OCI-M2 (cell line): ENCODE measurements around the gene KLHL14.
"Not testable (repeated sequence)": the region's sequence is repeated elsewhere in the genome, so short reads cannot be mapped to it uniquely, and the experiment has no call there.

Experiments used
- DNase-seq: peaks from one replicate; lab custom pipeline; 2025; ENCODE audit not compliant: unreplicated experiment; lab: John Stamatoyannopoulos, UW

Gene KLHL14, protein sequence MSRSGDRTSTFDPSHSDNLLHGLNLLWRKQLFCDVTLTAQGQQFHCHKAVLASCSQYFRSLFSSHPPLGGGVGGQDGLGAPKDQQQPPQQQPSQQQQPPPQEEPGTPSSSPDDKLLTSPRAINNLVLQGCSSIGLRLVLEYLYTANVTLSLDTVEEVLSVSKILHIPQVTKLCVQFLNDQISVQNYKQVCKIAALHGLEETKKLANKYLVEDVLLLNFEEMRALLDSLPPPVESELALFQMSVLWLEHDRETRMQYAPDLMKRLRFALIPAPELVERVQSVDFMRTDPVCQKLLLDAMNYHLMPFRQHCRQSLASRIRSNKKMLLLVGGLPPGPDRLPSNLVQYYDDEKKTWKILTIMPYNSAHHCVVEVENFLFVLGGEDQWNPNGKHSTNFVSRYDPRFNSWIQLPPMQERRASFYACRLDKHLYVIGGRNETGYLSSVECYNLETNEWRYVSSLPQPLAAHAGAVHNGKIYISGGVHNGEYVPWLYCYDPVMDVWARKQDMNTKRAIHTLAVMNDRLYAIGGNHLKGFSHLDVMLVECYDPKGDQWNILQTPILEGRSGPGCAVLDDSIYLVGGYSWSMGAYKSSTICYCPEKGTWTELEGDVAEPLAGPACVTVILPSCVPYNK

DNA sequence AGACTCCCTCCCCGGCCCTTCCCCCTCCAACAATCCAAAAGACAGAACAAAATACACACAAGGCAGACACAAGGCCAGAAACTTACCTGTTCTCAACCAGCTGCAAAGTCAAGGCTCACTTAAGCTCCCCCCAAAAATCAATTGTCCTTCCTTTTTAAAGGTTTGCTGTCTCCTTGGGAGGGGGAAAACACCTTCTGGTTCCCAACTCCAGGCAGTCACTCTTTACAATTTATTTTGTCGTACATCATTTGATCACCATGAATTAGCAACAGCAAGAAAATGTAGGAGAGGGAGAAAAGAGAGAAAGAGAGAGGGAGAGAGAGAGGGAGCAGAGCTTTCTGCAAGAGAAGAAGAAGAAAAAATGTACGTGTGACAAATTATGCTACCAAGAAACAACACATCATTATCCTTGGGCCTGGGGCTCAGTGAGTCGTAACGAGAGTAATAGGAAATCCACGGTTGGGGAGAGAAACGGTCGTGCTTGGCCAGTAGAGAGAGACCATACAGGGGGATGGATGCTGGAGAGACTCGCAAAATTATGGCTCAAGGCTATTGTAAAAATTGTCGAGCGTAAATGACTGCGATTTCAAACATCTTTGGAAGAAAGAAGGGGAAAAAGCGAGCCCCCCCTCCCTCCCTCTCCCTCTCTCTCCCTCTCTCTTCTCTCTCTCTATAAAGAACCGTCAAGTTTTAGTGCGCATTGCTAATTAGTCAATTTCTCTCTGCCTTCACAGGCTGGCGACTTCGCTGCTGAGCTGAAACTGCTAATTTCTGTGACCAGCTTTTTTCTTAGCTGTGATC, at the start of gene KLHL14:
Gene KLHL14, minus strand, starts transcription at position 443 of the 801 bp plus-strand sequence. CDS start 2,432 bp downstream, outside the sequence.
- DNase-seq, result no peak

GRCh38 chr18:32822197-32822596, 49.4 kb upstream of the KLHL14 start:
- no peak for DNase-seq

- DNase-seq, result no peak
Measured at GRCh38 chr18:32815881-32816280, 43.1 kb upstream of the KLHL14 start.

DNA sequence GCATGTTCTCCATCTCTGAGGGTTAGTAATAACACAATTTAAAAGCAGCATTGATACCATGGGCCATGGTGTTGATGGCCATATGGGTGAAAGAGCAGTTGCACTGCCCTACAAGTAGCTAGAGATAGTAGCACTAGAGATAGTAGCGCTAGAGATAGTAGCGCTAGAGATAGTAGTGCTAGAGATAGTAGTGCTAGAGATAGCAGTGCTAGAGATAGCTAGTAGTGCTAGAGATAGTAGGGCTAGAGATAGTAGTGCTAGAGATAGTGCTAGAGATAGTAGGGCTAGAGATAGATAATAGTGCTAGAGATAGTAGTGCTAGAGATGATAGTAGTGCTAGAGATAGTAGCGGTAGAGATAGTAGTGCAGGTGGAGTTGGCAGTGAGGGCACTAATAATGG, 39.5 kb upstream of the KLHL14 start:
- no peak for DNase-seq

DNA sequence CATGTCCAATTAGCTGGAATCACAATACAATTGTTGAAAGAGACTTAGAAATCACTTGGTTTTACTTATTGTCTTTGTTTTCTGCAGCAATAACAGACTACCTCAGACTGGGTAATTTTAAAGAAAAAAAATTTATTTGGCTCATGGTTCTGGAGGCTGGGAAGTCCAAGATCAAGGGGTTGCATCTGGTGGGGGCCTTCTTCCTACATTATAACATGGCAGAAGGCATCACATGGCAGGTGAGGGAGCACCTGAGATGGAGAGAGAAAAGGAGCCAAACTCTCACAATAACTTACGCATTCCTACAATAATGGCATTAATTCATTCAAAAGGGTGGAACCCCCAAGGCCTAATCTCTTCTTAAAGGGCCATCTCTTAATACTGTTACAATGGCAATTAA, 37.5 kb upstream of the KLHL14 start:
- DNase-seq, result no peak

DNA sequence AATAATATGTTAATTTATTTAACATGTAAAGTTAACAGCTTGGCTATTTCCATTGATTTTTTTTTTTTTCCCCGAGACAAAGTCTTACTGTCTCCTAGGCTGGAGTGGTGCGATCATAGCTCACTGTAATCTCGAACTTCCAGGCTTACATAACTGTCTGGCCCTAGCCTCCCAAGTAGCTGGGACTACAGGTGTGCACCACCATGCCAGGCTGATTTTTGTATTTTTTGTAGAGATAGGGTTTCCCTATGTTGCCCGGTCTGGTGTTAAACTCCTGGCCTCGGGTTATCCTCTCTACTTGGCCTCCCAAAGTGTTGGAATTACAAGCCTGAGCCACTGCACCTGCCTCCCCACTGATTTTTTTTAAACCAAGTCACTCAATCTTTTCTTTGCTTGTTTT, 32.5 kb upstream of the KLHL14 start:
- no peak for DNase-seq

DNA sequence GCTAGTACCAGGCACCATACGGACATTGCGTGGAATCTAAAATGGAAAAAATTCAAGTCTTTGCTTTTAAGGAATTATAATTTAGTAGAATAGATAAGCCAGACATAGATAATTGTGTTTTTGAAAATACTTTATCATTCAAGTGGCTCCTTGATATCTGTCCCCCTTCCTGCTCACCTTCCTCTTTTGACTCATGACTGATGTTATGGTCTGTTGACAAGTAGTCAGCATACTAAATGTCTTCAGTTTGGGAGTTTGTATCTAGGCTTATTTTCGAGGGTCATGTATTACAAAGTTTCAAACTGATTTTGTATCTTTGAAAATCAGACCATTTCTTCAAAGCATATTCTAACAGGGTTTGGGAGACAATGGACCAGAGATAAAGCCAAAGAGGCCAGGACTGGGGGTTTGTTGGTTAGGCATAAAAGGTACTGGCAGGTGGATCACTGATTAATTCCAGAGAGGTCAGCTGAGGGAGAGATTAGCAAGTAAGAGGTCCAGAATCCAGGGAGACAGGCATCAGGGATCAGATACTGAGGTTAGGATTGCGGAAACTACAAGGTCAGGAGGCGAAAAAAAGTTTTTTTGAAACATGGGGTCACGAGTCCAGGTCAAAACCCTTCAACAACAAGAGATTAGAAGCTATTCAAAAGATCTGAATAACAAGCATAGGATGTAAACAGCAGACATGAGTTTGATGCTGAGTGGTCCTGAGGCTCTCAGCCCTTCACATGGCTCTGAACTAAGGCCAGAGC, 31.5 kb upstream of the KLHL14 start:
- no peak for DNase-seq

- no peak for DNase-seq
Measured at GRCh38 chr18:32803568-32803967, 30.7 kb upstream of the KLHL14 start.

DNA sequence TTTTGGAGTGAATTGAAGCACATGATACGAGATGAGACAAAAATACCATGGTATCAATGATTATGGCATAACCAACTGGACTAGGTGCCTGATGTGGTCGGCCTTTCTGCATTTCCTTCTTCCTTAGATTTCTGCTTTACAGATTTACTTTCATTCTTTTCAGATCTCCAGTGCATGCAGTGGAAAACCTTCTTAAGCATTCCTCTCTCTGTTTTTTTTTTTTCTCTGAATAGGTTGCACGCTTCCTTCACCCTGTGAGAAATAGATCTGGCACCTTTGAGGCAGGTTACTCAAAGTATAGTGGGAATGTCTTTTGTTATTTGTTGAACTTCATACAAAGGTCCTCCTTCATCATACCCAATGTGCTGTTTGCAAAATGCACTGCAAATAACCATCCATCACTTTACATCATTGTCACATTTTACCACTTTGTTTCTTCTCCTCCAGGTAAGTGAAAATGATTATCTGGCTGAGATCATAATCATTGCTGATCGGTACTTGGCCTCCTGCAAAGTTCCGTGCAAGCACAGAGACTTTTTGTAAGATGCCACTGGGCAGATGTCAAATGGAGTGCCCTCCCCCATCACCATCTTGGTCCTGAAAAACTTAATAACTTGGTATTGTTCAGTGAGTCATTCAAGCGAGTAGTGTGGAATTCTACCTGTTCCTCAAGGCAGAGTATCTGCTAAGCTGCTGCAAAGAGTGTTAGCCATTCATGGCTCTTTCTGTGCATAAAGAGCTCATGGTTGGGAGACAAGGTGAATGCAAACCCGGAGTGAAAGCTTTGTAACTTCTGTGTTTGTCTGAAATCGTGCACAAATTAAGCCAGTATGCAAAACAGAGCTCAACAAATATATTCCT, 30.0 kb upstream of the KLHL14 start:
- DNase-seq, result no peak

GRCh38 chr18:32801228-32801627, 28.4 kb upstream of the KLHL14 start:
- no peak for DNase-seq

DNA sequence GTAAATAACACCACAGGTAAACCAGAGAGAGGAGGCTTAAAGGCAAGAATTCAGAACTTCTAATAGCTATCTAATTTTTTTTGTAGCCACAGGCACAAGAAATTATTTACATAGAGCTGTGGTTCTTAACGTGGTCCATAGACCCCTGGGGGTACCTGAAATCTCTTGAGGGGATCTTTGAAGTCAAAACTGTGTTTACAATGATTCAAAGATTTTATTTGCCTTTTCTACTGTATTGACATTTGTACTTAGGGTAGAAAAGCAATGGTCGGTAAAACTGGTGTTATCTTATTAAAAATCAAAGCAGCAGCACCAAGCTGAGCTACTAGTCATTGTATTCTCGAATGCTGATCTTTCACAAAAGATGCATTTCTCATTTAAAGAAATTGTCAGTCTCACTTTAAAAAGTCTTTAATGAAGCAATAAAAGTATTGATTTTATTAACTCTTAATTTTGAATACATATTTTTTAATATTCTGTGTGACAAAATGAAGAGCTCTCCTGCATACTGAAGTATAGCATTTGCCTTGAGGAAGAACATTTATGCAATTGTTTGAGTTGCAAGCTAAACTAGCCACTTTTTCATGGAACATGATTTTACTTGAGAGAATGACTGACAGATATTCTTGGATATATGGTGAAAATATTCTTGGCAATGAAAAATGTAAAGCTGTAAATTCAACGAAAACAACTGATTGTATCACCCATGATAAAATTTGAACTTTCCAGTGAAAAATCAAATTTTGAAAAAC, 25.6 kb upstream of the KLHL14 start:
- no peak for DNase-seq

GRCh38 chr18:32794667-32795066, 21.8 kb upstream of the KLHL14 start:
- not testable (repeated sequence) for DNase-seq

DNA sequence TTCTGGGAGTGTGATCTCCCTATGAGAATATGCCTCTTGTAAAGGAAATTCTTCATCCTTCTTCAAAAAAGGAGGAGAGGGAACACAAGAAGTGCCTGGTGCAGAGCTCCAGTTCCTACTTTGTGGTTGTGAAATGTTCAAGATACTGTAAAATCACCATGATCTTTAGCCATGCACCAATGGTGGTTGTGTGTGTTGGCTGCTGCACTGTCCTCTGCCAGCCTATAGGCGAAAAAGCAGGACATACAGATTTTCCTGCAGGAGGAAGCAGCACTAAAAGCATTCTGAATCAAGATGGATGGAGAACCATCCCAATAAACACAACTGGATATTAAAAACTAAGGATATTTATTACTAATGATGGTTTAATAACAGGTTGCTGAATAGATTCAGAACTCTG, 6.2 kb upstream of the KLHL14 start:
- DNase-seq, result no peak

DNA sequence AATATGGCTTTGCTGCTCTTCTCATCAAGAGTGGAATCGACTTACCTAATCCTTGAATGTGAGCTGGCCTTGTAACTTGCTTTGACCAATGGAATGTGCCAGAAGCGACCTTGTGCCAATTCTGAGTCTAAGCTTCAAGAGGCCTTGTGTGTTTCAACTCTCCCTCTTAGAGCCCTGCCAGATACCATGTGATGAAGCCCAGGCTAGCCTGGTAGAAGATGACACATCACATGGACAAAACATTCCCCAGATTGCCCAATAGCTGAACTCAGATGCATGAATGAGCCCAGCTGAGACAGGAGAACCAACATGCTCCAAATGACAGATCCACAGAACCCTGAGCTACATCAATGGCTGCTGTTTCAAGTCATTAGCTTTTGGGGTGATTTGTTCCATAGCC, 4.2 kb upstream of the KLHL14 start:
- no peak for DNase-seq

GRCh38 chr18:32776561-32776960, 3.7 kb upstream of the KLHL14 start:
- no peak for DNase-seq

- no peak for DNase-seq
Measured at GRCh38 chr18:32775628-32776027, 2.8 kb upstream of the KLHL14 start.

GRCh38 chr18:32773382-32773712, 524 bp upstream of the KLHL14 start:
- DNase-seq, result no peak

- DNase-seq, result no peak
Measured at GRCh38 chr18:32771871-32772580, 797 bp downstream of the KLHL14 start.

DNA sequence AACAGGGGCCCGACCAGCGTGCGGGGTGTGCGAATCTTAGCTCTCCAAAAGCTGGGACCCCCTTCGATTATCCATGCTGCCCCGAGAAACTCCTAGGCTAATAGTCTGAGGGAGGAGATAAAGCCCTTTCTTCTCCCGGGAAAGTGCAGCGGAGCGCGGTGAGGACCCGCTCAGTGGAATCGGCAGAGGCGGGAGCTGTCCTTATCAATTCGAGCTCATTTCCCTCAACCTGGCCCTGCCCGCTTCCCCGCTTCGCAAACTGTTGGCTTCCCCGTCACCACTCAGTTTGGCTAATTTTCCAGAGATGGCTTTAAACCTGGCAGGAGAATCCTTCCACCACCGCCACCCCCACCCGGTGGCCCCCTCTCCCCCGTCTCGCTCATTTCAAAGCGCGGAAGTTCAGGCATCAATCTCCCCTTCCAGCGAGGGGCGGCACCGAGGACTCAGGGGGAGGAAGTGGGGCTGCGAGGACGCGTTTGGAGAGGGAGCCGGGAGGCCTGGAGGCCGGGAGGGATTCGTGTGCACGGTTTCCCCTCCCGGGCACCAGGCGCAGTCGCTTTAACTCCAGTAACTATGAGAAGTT, 1.6 kb downstream of the KLHL14 start:
- DNase-seq, result no peak
